ENCODE results near the gene ANXA4.
"Not testable (repeated sequence)": the region's sequence is repeated elsewhere in the genome, so short reads cannot be mapped to it uniquely, and the experiment has no call there.

Gene ANXA4

GRCh38 chr2:69703189-69703588 is 38.7 kb upstream of the ANXA4 start:
- no peak for TF ChIP-seq Cebpa-rat (IDR thresholded peaks at IDR 0.05)
- Histone ChIP-seq H3K9ac (no peak overlapping the region), H3K4me2 (peak overlapping the region; percentile 5; the same call in 1 of the 2 replicates), H4K20me1 (no peaks in the 10 kb centered on the region), H3K4me1 (peaks cover 29% of the 10 kb centered on the region), H3K9me3 (peaks cover 4% of the 10 kb centered on the region), H3K36me3 (no peaks in the 10 kb centered on the region), H3K27ac (no peak overlapping the region), H3K4me3 (no peak overlapping the region), H3K27me3 (no peaks in the 10 kb centered on the region)

GRCh38 chr2:69704446-69704845 is 37.5 kb upstream of the ANXA4 start:
- no peak overlapping the region for H3K27ac ChIP-seq
- H3K27me3 ChIP-seq = no peaks in the 10 kb centered on the region
- no peaks in the 10 kb centered on the region for H3K9me3 ChIP-seq
- peaks cover 18% of the 10 kb centered on the region for H3K4me1 ChIP-seq
- H3K9ac ChIP-seq = no peak overlapping the region
- H3K36me3 ChIP-seq = no peaks in the 10 kb centered on the region
- no peak for TF ChIP-seq Cebpa-rat (IDR thresholded peaks at IDR 0.05)
- no peaks in the 10 kb centered on the region for H4K20me1 ChIP-seq
- no peak overlapping the region for H3K4me3 ChIP-seq
- no peak overlapping the region for H3K4me2 ChIP-seq

- Histone ChIP-seq H3K4me3 (no peak overlapping the region), H3K36me3 (no peaks in the 10 kb centered on the region), H4K20me1 (no peaks in the 10 kb centered on the region), H3K9ac (no peak overlapping the region), H3K4me1 (peaks cover 2% of the 10 kb centered on the region), H3K27ac (no peak overlapping the region), H3K9me3 (no peaks in the 10 kb centered on the region), H3K27me3 (no peaks in the 10 kb centered on the region), H3K4me2 (no peak overlapping the region)
- TF ChIP-seq Cebpa-rat (IDR thresholded peaks at IDR 0.05) = no peak
Measured at GRCh38 chr2:69709290-69709689, 32.6 kb upstream of the ANXA4 start.

GRCh38 chr2:69711971-69712370 is 30.0 kb upstream of the ANXA4 start:
- no peaks in the 10 kb centered on the region for H4K20me1 ChIP-seq
- H3K4me1 ChIP-seq = peaks cover 9% of the 10 kb centered on the region
- H3K27me3 ChIP-seq = no peaks in the 10 kb centered on the region
- H3K4me3 ChIP-seq = no peak overlapping the region
- no peaks in the 10 kb centered on the region for H3K36me3 ChIP-seq
- no peak overlapping the region for H3K27ac ChIP-seq
- no peak overlapping the region for H3K9ac ChIP-seq
- no peak overlapping the region for H3K4me2 ChIP-seq
- no peaks in the 10 kb centered on the region for H3K9me3 ChIP-seq
- no peak for TF ChIP-seq Cebpa-rat (IDR thresholded peaks at IDR 0.05)

DNA sequence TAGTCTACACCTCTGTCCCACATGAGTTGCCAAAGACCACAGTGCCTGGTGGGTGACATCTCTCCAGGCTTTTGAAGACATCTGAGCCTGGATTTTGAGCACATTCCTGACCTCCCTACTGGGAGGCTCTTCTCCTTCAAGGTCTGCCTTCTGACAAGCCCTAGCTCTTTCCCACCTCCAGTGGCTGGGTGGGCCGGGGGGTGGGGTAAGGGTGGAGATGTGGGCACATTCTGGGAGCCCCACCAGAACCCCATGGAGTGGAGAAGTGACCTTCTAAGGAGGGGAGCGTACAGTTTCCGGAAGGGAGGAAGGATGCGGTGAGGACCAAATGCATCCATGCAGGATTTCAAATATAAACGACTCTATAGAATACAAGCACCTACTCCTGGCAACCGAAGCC is 27.9 kb upstream of the ANXA4 start:
- TF ChIP-seq Cebpa-rat (IDR thresholded peaks at IDR 0.05) = no peak
- peaks cover 20% of the 10 kb centered on the region for H3K4me1 ChIP-seq
- no peak overlapping the region for H3K4me2 ChIP-seq
- no peaks in the 10 kb centered on the region for H4K20me1 ChIP-seq
- no peak overlapping the region for H3K9ac ChIP-seq
- no peak overlapping the region for H3K4me3 ChIP-seq
- no peaks in the 10 kb centered on the region for H3K36me3 ChIP-seq
- H3K9me3 ChIP-seq = no peaks in the 10 kb centered on the region
- no peak overlapping the region for H3K27ac ChIP-seq
- no peaks in the 10 kb centered on the region for H3K27me3 ChIP-seq

GRCh38 chr2:69714539-69715220 is 27.3 kb upstream of the ANXA4 start:
- H4K20me1 ChIP-seq, H3K9me3 ChIP-seq, H3K36me3 ChIP-seq, H3K27me3 ChIP-seq, H3K27ac ChIP-seq, H3K9ac ChIP-seq, H3K4me3 ChIP-seq: not testable (repeated sequence)
- Histone ChIP-seq H3K4me1 (peaks cover 20% of the 10 kb centered on the region), H3K4me2 (peak overlapping the region; percentile 30)

- Histone ChIP-seq H3K4me2 (no peak overlapping the region), H3K9me3 (no peaks in the 10 kb centered on the region), H3K27me3 (no peaks in the 10 kb centered on the region), H3K27ac (no peak overlapping the region), H3K9ac (no peak overlapping the region), H3K4me3 (no peak overlapping the region), H4K20me1 (no peaks in the 10 kb centered on the region), H3K4me1 (peaks cover 20% of the 10 kb centered on the region), H3K36me3 (no peaks in the 10 kb centered on the region)
- TF ChIP-seq Cebpa-rat (IDR thresholded peaks at IDR 0.05) = no peak
Measured at GRCh38 chr2:69715964-69716363, 26.0 kb upstream of the ANXA4 start.

- TF ChIP-seq Cebpa-rat (IDR thresholded peaks at IDR 0.05) = no peak
Measured at GRCh38 chr2:69716555-69717120, 25.3 kb upstream of the ANXA4 start.

DNA sequence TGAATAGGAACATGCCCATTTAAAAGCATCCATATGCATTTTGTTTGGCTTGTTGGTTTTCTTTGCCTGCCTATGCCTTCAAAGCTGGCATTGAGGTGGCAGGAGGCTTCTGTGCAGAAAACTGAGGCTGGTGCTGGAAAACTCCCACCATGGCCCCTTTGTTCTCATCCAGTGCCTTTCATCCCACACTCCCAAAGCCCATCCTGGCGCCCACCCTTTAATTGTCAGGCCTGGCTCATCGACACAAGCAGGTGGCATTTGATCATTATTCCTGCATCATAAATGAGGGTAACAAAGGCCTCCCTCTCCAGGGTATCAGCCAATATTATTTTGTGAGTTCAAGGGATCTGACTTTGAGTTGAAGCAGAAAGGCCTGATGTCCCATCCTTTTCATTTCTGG is 24.7 kb upstream of the ANXA4 start:
- Histone ChIP-seq H3K27me3 (no peaks in the 10 kb centered on the region), H3K36me3 (no peaks in the 10 kb centered on the region), H4K20me1 (no peaks in the 10 kb centered on the region), H3K9me3 (no peaks in the 10 kb centered on the region), H3K4me3 (no peak overlapping the region), H3K9ac (no peak overlapping the region), H3K4me1 (peaks cover 20% of the 10 kb centered on the region), H3K4me2 (0 out of 2 replicates have a peak overlapping the region, but pooled peaks have one; percentile 5), H3K27ac (no peak overlapping the region)
- TF ChIP-seq Cebpa-rat (IDR thresholded peaks at IDR 0.05) = no peak

More at GRCh38 chr2:69716555-69717120, 25.3 kb upstream of the ANXA4 start:
- H3K9me3 ChIP-seq = no peaks in the 10 kb centered on the region
- peaks cover 20% of the 10 kb centered on the region for H3K4me1 ChIP-seq
- no peak overlapping the region for H3K27ac ChIP-seq
- no peaks in the 10 kb centered on the region for H3K36me3 ChIP-seq
- H4K20me1 ChIP-seq = no peaks in the 10 kb centered on the region
- H3K27me3 ChIP-seq = no peaks in the 10 kb centered on the region
- no peak overlapping the region for H3K4me2 ChIP-seq
- H3K9ac ChIP-seq = no peak overlapping the region
- H3K4me3 ChIP-seq = no peak overlapping the region

DNA sequence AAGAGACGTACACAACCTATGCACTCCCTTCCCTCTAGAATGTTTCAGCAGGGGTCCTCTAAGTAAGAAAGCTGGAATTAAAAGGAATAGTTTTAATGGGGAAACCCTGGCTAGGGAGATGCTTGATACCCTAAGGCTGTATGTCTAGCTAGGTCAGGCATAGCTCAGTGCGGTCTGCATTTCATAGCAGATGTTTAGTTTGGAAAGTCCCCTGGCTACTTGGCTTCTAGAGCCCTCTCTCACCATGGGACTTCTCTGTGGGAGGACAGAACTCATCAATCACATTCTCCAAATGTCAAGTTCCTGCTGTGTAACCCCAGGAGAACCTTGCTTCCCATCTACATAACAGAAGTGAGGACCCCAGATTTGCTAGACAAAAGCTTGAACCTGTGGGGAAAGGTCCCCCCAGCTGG is 24.1 kb upstream of the ANXA4 start:
- H3K27me3 ChIP-seq = no peaks in the 10 kb centered on the region
- H3K4me3 ChIP-seq = no peak overlapping the region
- no peaks in the 10 kb centered on the region for H3K36me3 ChIP-seq
- TF ChIP-seq Cebpa-rat (IDR thresholded peaks at IDR 0.05) = no peak
- H3K9me3 ChIP-seq = no peaks in the 10 kb centered on the region
- H4K20me1 ChIP-seq = no peaks in the 10 kb centered on the region
- H3K27ac ChIP-seq = no peak overlapping the region
- H3K4me1 ChIP-seq = peaks cover 20% of the 10 kb centered on the region
- no peak overlapping the region for H3K9ac ChIP-seq
- peak overlapping the region; percentile 5; the same call in 1 of the 2 replicates for H3K4me2 ChIP-seq
